NCI-H2196 (cell line): Measurements from ENCODE around the gene GRIP1.

Experiments
- DNase-seq: peaks from one replicate; lab custom pipeline; 2025; ENCODE audit not compliant: unreplicated experiment; lab: John Stamatoyannopoulos, UW

The GRIP1 gene

GRCh38 chr12:66692986-66693385 lies 14.1 kb upstream of the GRIP1 start:
- no peak for DNase-seq

GRCh38 chr12:66692170-66692569 lies 13.3 kb upstream of the GRIP1 start:
- DNase-seq: no peak

- DNase-seq: peak; percentile 75
These were observed 10.1 kb upstream of the GRIP1 start for GRCh38 chr12:66688846-66689439.

- DNase-seq: no peak
These were observed 5.3 kb upstream of the GRIP1 start for GRCh38 chr12:66684222-66684621.

- DNase-seq: no peak
These were observed 4.9 kb upstream of the GRIP1 start for GRCh38 chr12:66683822-66684221.

GRCh38 chr12:66683073-66683472 lies 4.2 kb upstream of the GRIP1 start:
- DNase-seq: no peak

- DNase-seq: no peak
These were observed 697 bp upstream of the GRIP1 start for GRCh38 chr12:66679461-66680084.

GRCh38 chr12:66676241-66676640 lies 2.6 kb downstream of the GRIP1 start:
- DNase-seq: no peak

- no peak for DNase-seq
These were observed 4.3 kb downstream of the GRIP1 start for GRCh38 chr12:66674495-66675122.

- no peak for DNase-seq
These were observed 9.3 kb downstream of the GRIP1 start for GRCh38 chr12:66669541-66669940.

GRCh38 chr12:66668311-66668710 lies 10.6 kb downstream of the GRIP1 start:
- DNase-seq: peak; percentile 2

- no peak for DNase-seq
These were observed 11.0 kb downstream of the GRIP1 start for GRCh38 chr12:66667906-66668305.

GRCh38 chr12:66666481-66666880 lies 12.4 kb downstream of the GRIP1 start:
- DNase-seq: no peak

GRCh38 chr12:66665435-66665985 lies 13.4 kb downstream of the GRIP1 start:
- no peak for DNase-seq

- DNase-seq: no peak
These were observed 14.8 kb downstream of the GRIP1 start for GRCh38 chr12:66664076-66664475.

- DNase-seq: no peak
These were observed 15.3 kb downstream of the GRIP1 start for GRCh38 chr12:66663611-66664010.

- DNase-seq: peak; percentile 51
These were observed 16.1 kb downstream of the GRIP1 start for GRCh38 chr12:66662729-66663128.

- DNase-seq: no peak
These were observed 16.7 kb downstream of the GRIP1 start for GRCh38 chr12:66662179-66662578.

GRCh38 chr12:66661357-66661756 lies 17.5 kb downstream of the GRIP1 start:
- no peak for DNase-seq

- no peak for DNase-seq
These were observed 25.1 kb downstream of the GRIP1 start for GRCh38 chr12:66653796-66654195.

GRCh38 chr12:66648033-66648735 lies 30.7 kb downstream of the GRIP1 start:
- no peak for DNase-seq
